D721Med (cell line): Measurements from ENCODE around the gene ZFP36.

Experiments
- DNase-seq: peaks from one replicate; pipeline ENCODE4 v3.0.0; 2011; ENCODE audit warnings: low spot score; ENCODE audit not compliant: insufficient read length
- FAIRE-seq: peaks from 2 replicates; lab custom pipeline; 2011; peaks lifted over from hg19 to GRCh38; lab: Jason Lieb, UNC
- TF ChIP-seq, protein P1 (sequence below): IDR thresholded peaks from 2 replicates; pipeline ENCODE4 v1.5.1; 2012; ENCODE audit warnings: mild to moderate bottlenecking, control low read depth; ENCODE audit not compliant: insufficient read depth; ENCODE audit errors: missing control alignments

ZFP36 gene

DNA sequence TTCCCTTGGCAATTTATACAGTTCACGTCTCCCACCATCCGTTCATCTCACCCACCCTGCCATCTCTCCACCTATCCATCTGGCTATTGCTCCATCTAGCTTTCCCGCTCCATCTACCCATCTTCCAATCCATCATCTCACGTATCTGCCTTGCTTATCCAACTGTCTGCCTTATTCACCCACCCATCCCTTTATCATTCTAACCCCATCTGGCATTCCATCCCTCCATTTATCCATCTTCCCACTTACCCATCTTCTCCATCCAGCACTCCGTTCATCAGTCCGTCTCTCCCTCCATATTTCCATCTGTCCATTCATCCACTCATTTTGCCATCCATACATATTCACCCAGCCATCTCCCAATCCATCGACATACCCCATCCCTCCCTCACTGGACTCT is 19.1 kb downstream of the ZFP36 start:
- FAIRE-seq (no peak), DNase-seq (no peak)
- TF ChIP-seq, protein P1, sequence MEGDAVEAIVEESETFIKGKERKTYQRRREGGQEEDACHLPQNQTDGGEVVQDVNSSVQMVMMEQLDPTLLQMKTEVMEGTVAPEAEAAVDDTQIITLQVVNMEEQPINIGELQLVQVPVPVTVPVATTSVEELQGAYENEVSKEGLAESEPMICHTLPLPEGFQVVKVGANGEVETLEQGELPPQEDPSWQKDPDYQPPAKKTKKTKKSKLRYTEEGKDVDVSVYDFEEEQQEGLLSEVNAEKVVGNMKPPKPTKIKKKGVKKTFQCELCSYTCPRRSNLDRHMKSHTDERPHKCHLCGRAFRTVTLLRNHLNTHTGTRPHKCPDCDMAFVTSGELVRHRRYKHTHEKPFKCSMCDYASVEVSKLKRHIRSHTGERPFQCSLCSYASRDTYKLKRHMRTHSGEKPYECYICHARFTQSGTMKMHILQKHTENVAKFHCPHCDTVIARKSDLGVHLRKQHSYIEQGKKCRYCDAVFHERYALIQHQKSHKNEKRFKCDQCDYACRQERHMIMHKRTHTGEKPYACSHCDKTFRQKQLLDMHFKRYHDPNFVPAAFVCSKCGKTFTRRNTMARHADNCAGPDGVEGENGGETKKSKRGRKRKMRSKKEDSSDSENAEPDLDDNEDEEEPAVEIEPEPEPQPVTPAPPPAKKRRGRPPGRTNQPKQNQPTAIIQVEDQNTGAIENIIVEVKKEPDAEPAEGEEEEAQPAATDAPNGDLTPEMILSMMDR = no peak

DNA sequence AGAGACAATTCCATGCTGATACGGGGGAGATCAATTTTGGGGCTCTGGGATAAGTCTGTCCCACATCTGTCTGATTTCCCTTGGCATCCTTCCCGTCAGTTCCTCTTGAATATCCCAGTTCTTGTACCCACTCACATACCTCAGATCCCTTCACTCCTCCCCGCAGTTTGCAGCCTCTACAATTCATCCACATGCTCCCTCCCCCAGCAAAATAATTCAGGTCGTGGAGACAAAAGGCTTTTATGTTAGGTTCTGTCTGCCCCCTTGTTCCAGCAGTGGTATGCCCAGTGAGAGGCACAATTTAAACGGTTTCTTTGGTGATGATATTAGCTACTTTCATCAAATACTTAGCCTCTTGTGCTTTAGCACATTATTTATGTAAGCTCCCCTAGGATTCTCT is 19.5 kb downstream of the ZFP36 start:
- TF ChIP-seq, protein P1 = no peak
- DNase-seq (no peak), FAIRE-seq (no peak)

DNA sequence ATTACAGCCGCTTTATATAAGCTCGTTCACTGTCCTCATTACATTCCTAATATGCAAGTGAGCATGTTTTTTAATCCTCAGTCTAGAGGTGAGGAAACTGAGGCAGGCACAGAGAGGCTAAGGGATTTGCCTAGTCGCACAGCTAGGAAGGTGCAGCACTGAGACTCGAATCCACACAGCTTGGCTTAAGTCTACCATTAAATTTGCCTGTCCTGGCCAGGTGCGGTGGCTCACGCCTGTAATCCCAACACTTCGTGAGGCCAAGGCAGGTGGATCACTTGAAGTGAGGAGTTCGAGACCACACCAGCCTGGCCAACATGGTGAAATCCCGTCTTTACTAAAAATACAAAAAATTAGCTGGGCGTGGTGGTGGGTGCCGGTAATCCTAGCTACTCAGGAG is 21.1 kb downstream of the ZFP36 start:
- FAIRE-seq (no peak), DNase-seq (no peak)
- TF ChIP-seq, protein P1 = no peak

DNA sequence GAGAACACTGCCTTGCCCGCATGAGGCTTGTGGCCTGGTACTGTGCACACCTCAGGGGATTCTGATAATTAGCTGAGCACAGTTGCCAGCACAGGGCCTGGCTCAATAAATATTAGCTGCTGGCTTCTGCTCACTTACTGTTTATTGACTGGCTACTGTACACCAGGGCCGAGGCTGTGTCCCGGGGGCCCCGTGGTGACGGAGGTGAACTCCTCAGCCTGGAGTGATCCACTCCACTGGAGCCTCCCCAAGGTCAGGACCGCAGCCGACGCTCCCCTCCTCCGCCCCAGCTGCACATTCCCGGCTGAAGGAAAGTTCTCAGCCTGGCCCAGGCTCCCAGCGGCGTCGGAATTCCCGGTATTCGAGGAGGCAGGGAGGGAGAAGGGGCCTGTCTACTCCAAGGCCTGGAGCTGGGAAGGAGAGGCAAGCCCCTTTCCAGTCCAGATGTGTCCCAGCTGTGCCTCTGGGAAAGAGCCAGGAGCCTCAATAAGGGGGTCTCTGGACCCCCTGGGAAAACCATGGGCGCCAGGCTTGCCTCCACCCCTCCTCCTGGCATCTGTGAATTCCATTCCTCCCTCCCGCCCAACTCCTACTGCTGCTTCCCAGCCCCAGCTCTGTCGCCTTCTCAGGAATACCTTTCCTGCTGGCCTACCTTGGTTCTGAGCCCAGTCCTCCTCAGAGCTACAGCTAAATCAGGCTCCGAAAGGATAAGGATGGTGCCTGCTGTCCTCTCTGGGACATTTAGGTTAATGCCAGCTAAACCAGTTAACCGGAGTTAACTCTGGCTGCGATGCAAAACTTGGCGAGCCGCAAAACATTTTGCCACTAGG is 21.9 kb downstream of the ZFP36 start:
- TF ChIP-seq, protein P1 = no peak
- FAIRE-seq = no peak
- DNase-seq = no peak

- TF ChIP-seq, protein P1 = no peak
- peak; percentile 10 for DNase-seq
- FAIRE-seq = no peak
Observed at GRCh38 chr19:39430675-39431593, 24.3 kb downstream of the ZFP36 start.

- no peak for DNase-seq
- no peak for FAIRE-seq
- TF ChIP-seq, protein P1 = no peak
Observed at GRCh38 chr19:39432677-39433025, 26.0 kb downstream of the ZFP36 start.
